Gastroesophageal sphincter (tissue), 4 donors: ENCODE measurements around the gene SYTL2. TPM values are rescaled to one million over a fixed set of nuclear protein-coding genes. Genes with fewer than 3 reads are reported as not detected.

Experiments used
- ATAC-seq: fragments of 150-250 bp; one replicate; pipeline ENCODE4 v1.9.1; 2016; ENCODE audit warnings: mild to moderate bottlenecking, moderate library complexity
- H3K27ac ChIP-seq, 4 donors: fragments of 200-600 bp; sonication (generic) in 3 of 4; 1 replicate in 3 of 4; 2 replicates in 1 of 4; pipeline ENCODE4 v1.5.1; 2016 to 2019
- H3K27me3 ChIP-seq: fragments of 200-600 bp; sonication (generic); one replicate; pipeline ENCODE4 v1.5.1; 2019
- H3K36me3 ChIP-seq, 2 donors: fragments of 200-600 bp; sonication (generic); one replicate each; pipeline ENCODE4 v1.5.1; 2019; ENCODE audit warnings: control low read depth in 1 of 2
- H3K4me1 ChIP-seq, 3 donors: fragments of 200-600 bp; sonication (generic); 1 replicate in 2 of 3; 2 replicates in 1 of 3; pipeline ENCODE4 v1.5.1; 2016 to 2019; ENCODE audit warnings: control low read depth in 2 of 3
- H3K4me3 ChIP-seq, 2 donors: fragments of 200-600 bp; sonication (generic); one replicate each; pipeline ENCODE4 v1.5.1; 2019; ENCODE audit warnings: mild to moderate bottlenecking in 1 of 2, moderate library complexity in 1 of 2
- H3K9me3 ChIP-seq, 3 donors: fragments of 200-600 bp; sonication (generic); one replicate each; pipeline ENCODE4 v1.5.1; 2017 to 2019; ENCODE audit warnings: control low read depth in 2 of 3
- EP300 ChIP-seq: sonication (generic); formaldehyde crosslinking; IDR thresholded peaks from one replicate; pipeline ENCODE4 v1.6.1; 2017; ENCODE audit warnings: antibody characterized with exemption, mild to moderate bottlenecking
- POLR2A ChIP-seq, 2 donors: fragments of 450-650 bp; IDR thresholded peaks; one replicate each; pipeline ENCODE4 v1.6.1; 2017; ENCODE audit warnings: antibody characterized with exemption in 2 of 2, mild to moderate bottlenecking in 2 of 2, moderate library complexity in 1 of 2
- POLR2AphosphoS5 ChIP-seq: sonication (generic); formaldehyde crosslinking; IDR thresholded peaks from one replicate; pipeline ENCODE4 v1.6.1; 2017; ENCODE audit warnings: antibody characterized with exemption
- WGBS, 2 donors: methylation state at CpG; one replicate each; pipeline ENCODE4 v1.1.5; 2018; ENCODE audit warnings: low coverage in 1 of 2; 5-methylcytosine and 5-hydroxymethylcytosine counted together
- total RNA-seq, 4 donors: library from RNA; depleted of rRNA; stranded (reverse); fragments of >200 nt; gene quantifications; one replicate each; pipeline ENCODE4 v1.1.0, GENCODE V29; 2016
- TF ChIP-seq, protein P1 (sequence below), 4 experiments: fragments of 200-600 bp in 2 of 4; fragments of 450-650 bp in 2 of 4; sonication (generic) in 1 of 4; IDR thresholded peaks; one replicate each; pipeline ENCODE4 v1.5.1; 2017 to 2019; ENCODE audit warnings: antibody characterized with exemption in 4 of 4, mild to moderate bottlenecking in 2 of 4, moderate library complexity in 2 of 4

SYTL2 gene
- total RNA-seq, 4 donors from 2014 or later, result 4.7 to 23.6 (median 8.4) TPM

DNA sequence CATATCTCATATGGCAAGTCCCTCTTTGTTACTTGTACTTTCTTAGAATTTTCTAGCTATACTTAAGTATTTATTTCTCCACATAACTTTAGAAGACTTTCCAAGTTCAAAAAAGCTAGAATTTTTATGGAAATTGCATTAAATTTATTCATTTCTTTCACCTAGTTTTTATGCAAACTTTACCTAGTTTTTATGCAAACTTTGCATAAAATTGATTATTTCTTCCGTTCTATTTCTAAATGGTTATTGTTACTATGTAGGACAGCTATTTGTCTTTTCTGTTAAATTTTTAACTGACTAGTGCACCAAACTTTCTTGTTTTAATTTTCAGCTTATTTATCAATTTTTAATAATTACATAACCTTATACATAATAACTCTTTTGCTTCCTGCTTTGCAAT lies 142.8 kb downstream of the SYTL2 start:
- WGBS, 2 donors, result 90 to 92% methylated on average over 1 of the region's 1 CpG
- TF ChIP-seq POLR2A (IDR thresholded peaks at IDR 0.05) (no peak), EP300 (no peak), POLR2AphosphoS5 (no peak)
- TF ChIP-seq, protein P1, sequence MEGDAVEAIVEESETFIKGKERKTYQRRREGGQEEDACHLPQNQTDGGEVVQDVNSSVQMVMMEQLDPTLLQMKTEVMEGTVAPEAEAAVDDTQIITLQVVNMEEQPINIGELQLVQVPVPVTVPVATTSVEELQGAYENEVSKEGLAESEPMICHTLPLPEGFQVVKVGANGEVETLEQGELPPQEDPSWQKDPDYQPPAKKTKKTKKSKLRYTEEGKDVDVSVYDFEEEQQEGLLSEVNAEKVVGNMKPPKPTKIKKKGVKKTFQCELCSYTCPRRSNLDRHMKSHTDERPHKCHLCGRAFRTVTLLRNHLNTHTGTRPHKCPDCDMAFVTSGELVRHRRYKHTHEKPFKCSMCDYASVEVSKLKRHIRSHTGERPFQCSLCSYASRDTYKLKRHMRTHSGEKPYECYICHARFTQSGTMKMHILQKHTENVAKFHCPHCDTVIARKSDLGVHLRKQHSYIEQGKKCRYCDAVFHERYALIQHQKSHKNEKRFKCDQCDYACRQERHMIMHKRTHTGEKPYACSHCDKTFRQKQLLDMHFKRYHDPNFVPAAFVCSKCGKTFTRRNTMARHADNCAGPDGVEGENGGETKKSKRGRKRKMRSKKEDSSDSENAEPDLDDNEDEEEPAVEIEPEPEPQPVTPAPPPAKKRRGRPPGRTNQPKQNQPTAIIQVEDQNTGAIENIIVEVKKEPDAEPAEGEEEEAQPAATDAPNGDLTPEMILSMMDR (IDR thresholded peaks at IDR 0.05), result no peak
- ATAC-seq, result no peak

DNA sequence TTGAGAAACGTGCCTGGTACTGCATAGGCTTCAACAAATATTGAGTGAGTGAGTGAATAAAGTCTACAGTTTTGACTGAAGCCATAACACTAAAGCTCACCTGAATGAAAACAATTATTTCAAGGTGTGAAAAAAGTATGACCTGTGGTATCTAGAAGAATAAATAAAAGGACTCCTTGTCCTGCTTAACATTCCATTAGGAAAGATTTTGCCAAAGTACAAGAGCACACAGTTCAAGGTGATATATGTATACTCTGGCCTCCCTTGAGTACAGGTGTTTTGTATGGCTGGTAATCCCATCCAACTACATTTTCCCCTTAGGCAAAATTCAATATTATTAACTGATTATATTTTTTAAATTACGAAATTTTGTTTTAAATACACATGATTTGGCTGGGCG lies 144.3 kb downstream of the SYTL2 start:
- no peak overlapping the region for H3K4me3 ChIP-seq
- no peaks in the 10 kb centered on the region for H3K27me3 ChIP-seq
- no peaks in the 10 kb centered on the region for H3K36me3 ChIP-seq
- WGBS, 2 donors, result 85 to 100% methylated on average over 2 to 3 of the region's 3 CpGs
- H3K27ac ChIP-seq, result no peak overlapping the region
- no peak for ATAC-seq
- no peak for TF ChIP-seq POLR2A (IDR thresholded peaks at IDR 0.05)
- TF ChIP-seq, protein P1 (IDR thresholded peaks at IDR 0.05), result no peak
- no peak for TF ChIP-seq POLR2AphosphoS5
- TF ChIP-seq EP300, result no peak
- H3K4me1 ChIP-seq, result peaks cover 0 to 26% (median 8%) of the 10 kb centered on the region in 3 donors
- no peaks in the 10 kb centered on the region for H3K9me3 ChIP-seq

More for the DNA sequence above, 142.8 kb downstream of the SYTL2 start:
- Histone ChIP-seq H3K36me3 (no peaks in the 10 kb centered on the region), H3K27me3 (no peaks in the 10 kb centered on the region), H3K9me3 (no peaks in the 10 kb centered on the region), H3K27ac (no peak overlapping the region), H3K4me1 (peaks cover 0 to 12% (median 0%) of the 10 kb centered on the region in 3 donors), H3K4me3 (no peak overlapping the region)

DNA sequence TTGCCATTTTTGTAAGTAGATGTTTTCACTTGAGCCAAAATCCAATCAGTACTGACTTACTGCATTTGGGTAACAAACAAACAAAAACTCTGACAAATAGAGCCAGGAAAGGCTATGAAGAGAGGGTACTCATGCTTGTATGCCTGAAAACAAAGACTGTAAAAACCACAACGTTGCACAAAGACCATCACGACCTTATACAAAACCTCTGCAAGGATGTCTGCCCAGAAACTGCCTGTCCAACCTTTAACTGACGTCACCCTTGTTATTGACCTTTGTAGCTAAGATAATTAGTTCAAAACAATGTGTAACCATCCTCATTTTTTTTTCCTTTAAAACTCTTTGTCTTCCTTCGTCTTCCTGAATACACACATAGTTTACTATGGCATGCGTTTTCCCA lies 145.2 kb downstream of the SYTL2 start:
- TF ChIP-seq POLR2A (IDR thresholded peaks at IDR 0.05) (no peak), POLR2AphosphoS5 (no peak), EP300 (no peak)
- TF ChIP-seq, protein P1 (IDR thresholded peaks at IDR 0.05), result no peak
- Histone ChIP-seq H3K4me3 (no peak overlapping the region), H3K9me3 (no peaks in the 10 kb centered on the region), H3K27ac (peak overlapping the region in 3 of 4 donors; percentile 92 to 99 (median 98)), H3K36me3 (no peaks in the 10 kb centered on the region), H3K27me3 (no peaks in the 10 kb centered on the region), H3K4me1 (peaks cover 0 to 36% (median 14%) of the 10 kb centered on the region in 3 donors)
- no peak for ATAC-seq
- 65 to 84% methylated on average over 5 of the region's 5 CpGs for WGBS, 2 donors

DNA sequence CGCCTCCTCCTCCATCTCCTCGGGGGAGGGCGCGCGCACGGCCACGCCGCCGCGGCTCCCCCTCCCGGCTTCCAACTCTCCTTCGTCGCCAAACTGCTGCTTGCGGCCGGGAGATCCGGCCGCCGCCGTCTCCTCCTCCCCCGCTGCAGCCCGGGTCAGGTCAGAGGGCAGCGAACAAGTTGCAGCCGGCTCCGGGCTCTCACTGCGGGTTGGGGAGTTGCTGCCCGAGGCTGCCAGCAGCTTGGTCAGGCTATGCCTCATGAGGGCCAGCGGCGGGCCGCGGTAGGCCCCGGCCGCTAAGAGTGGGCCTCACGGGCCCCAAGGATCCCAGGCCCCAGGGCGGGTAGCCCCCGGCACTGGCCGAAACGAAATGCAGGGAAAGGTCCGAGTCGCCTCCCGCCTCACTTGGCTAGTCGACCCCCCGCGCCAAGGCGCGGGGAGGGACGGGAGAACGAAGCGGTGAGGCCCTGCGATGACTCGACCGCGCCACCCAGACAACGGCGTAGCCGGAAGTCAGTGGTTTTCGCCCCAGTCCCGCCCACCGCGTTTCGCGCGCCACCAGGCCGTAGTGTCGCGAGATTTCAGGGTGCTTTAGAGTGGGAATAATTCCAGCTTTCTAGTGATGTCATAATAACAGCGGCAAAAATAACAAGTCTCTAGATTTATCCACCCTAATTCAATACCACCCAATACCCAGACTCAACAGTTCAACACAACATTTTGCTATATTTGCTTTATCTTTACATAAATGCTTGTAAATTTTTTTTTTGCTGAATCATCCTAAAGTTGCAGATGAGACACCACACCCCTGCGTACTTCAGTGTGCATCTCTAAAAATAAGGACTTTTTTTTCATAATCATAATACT lies 146.1 kb downstream of the SYTL2 start, which contains the start of gene CREBZF:
Gene CREBZF (minus strand): TSS at position 515 of the 867 bp plus-strand sequence. CDS start 254 bp downstream, at position 261.
- Histone ChIP-seq H3K27me3 (no peaks in the 10 kb centered on the region), H3K9me3 (no peaks in the 10 kb centered on the region), H3K27ac (peak within 1 kb of the TSS; percentile 91 to 99 (median 95)), H3K36me3 (peaks cover 0 to 5% of the 10 kb centered on the region in 2 donors), H3K4me3 (peak within 1 kb of the TSS; percentile 71 to 82), H3K4me1 (peaks cover 0 to 45% (median 20%) of the 10 kb centered on the region in 3 donors)
- WGBS, 2 donors, result 6 to 17% methylated on average over 1 to 2 of the region's 67 CpGs
- peak; percentile 95 for ATAC-seq
- TF ChIP-seq EP300, result no peak
- peak; percentile 98 for TF ChIP-seq POLR2AphosphoS5
- peak; percentile 95 to 96 for TF ChIP-seq POLR2A (IDR thresholded peaks at IDR 0.05)
- TF ChIP-seq, protein P1 (IDR thresholded peaks at IDR 0.05), result peak in 2 of 4 experiments; percentile 11 to 19
